Limb (tissue), 2 donors: Measurements from ENCODE around the gene VWA3B.

Source experiments
- DNase-seq, 2 donors: peaks; one replicate each; pipeline ENCODE4 v3.0.0-alpha.2; 2016; ENCODE audit errors: extremely low spot score in 2 of 2

The VWA3B gene

DNA sequence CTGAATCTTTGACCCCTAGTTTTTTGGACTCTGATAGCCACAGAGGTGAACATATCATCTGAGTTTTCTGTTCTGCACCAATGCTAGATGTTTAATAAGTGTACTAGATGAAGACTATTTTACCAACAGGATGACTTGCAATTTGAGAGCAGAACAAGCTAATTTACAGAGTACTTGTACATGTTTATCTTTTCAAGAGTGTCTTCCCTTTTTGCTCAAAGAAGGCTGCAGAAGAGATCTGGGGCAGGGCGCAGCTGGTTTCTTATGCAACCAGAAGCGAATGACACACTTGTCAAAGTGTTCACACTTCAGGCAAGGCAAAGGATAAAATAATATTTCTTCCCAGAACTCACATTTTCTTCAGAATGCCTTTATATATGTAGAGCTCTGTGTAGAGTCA lies 86.0 kb downstream of the VWA3B start:
- no peak for DNase-seq

DNA sequence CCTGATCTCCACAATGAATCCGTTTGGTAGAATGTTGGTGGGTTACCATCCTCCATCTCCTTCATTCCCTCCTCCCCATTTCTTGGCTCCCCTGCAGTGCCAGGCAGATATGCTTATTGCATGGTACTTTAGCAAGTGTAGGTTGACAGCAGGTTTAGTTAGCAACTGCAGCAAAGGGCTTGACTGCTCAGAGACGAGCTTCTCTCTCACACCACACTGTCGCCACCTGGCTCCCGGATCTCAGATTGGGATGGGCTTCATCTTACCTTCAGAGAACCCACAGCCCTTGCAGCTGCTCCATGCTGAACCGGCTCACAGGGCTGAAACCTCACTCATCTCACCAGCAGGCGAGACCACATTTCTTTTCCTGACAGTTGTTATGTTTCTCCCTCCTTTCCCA lies 88.8 kb downstream of the VWA3B start:
- DNase-seq = no peak

- DNase-seq = no peak
Observed at GRCh38 chr2:98177286-98177685, 90.3 kb downstream of the VWA3B start.

GRCh38 chr2:98177986-98178385 lies 91.0 kb downstream of the VWA3B start:
- DNase-seq = no peak

GRCh38 chr2:98180456-98180855 lies 93.5 kb downstream of the VWA3B start:
- DNase-seq = no peak

- DNase-seq = no peak
Observed at GRCh38 chr2:98181346-98181745, 94.4 kb downstream of the VWA3B start.

- no peak for DNase-seq
Observed at GRCh38 chr2:98185801-98186200, 98.8 kb downstream of the VWA3B start.

GRCh38 chr2:98187194-98187593 lies 100.2 kb downstream of the VWA3B start:
- no peak for DNase-seq

- no peak for DNase-seq
Observed at GRCh38 chr2:98188351-98189046, 101.5 kb downstream of the VWA3B start.

- no peak for DNase-seq
Observed at GRCh38 chr2:98191883-98192282, 104.9 kb downstream of the VWA3B start.

DNA sequence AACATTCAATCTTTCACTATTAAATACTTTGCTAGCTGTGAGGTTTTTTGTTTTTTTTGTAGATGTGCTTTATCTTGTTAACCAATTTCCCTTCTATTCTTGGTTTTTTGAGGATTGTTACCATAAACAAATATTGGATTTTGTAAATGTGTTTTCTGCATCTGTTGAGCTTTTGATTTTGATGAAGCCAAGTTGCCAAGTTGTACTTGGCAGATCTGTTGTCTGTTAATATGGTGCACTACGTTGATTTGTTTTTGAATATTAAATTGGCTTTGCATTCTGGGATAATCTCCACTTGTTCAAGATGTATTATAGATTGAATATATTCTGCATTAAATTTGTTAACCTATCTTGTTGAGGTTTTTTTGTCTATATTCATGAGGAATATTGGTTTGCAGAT lies 114.6 kb downstream of the VWA3B start:
- DNase-seq = no peak

- DNase-seq = no peak
Observed at GRCh38 chr2:98205889-98206288, 118.9 kb downstream of the VWA3B start.

DNA sequence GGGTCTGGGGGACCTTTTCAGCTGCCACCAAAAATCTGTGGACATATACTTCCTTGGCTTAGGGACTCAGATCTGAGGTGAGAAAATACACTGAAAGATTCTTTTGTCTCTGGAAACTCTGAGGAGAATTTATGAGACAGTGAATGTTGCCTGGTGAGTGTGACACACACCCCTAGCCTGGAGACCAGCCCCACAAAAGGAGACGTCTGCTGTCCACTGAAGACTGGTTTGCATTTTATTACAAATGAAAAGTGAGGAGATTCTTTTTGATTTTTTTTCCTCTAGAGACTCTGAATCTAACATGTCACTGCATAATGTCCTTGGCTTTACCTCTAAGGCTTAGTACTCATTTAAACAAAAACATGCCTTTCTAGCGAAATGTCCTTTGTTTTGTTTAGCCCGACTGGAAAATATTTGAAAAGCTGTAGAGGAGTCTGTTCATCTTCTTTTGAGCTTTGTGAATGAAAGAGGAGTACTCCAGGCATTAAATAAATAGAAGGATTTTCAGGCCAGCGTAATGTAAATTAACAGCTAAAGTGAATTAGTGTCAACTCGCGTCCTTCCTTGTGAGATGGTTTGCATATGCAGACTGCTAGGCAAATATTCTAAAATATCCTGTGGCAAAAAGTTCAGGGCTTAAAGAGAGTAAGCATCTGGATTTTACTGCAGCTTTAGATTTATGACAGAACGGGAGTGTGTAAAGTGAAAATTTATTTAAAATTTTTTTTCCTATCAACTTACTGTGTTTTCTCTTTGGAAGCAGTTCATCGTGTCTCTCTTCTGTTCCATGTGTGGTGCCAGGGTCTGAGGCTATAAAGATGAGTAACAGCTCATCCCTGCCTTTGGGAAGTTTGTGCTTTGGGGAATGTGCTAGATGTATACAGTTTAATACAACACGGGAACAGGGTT lies 125.4 kb downstream of the VWA3B start:
- no peak for DNase-seq

GRCh38 chr2:98216616-98217015 lies 129.6 kb downstream of the VWA3B start:
- DNase-seq = no peak

DNA sequence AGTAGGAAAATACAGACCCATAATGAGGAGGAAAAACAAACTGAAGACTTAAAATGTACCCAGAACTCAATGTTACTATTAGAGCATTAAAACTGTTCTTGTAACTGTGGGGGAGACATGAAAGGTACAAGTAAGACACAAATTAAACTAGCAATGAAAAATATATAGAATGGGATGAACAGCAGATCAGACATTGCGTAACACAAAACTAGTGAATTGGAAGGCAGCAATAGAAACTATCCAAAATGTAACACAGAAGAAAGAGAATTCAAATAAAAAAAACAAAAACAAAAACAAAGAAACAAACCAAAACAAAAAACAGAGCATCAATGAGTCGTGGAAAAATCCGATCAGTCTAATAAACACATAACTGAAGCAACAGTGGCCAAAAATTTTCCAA lies 132.2 kb downstream of the VWA3B start:
- DNase-seq = no peak

GRCh38 chr2:98233941-98234340 lies 147.0 kb downstream of the VWA3B start:
- DNase-seq = no peak

GRCh38 chr2:98234776-98235175 lies 147.8 kb downstream of the VWA3B start:
- no peak for DNase-seq

DNA sequence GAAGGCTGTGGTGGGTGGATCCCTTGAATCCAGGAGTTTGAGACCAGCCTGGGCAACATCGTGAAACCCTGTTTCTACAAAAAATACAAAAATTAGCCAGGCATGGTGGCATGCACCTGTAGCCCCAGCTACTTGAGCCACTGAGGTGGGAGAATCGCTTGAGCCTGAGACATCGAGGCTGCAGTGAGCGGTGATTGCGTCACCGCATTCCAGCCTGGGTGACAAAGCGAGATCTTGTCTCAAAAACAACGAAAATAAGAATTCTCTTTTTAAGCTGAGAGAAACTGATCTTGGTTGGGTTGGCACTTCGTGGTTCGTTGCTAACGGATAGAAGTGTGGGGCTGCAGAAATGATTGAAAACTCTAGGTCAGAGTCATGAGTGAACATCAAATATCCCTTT lies 150.0 kb downstream of the VWA3B start:
- no peak for DNase-seq

GRCh38 chr2:98240786-98241398 lies 153.9 kb downstream of the VWA3B start:
- no peak for DNase-seq

- no peak for DNase-seq
Observed at GRCh38 chr2:98241592-98241991, 154.6 kb downstream of the VWA3B start.

DNA sequence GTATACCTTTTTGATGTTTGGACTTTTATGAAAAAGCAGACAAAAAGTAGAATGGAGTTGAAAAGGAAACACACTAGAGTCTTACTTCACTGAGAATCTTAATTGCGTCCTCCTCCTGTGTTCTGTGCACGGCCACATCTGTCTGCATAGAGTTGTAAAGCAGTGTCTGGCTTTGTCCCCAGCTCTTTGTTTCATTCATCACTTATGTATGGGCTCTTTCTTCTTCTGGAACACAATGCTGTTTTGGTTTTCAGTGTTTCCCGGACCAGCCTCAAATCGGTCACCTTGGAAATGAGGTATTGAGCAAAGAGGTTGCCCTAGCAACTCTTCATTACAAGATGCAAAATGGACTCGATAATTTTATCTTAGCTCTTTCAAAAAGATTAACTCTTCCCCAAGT lies 155.0 kb downstream of the VWA3B start:
- no peak for DNase-seq

DNA sequence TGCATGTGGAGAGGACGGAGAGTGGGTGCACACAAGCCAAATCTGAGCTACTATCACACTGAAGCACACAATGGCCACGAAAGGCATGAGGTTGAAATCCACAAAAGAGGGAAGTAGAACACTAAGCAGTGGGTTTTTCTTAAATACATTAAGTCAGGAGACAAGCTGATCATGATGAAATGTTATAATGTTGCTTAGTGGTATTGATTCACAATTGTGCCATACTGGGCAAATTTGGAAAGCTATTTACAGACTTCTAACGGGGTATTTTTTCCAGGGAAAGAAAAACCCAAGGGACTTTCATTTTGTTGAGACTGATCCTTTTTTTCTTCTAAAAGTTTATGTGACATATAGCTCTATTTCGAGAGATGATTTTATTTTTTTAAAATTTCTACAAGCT lies 158.5 kb downstream of the VWA3B start:
- DNase-seq = no peak
